Ishikawa (cell line): Measurements from ENCODE around the gene TBC1D16.

ENCODE experiments used
- CEBPB ChIP-seq: IDR thresholded peaks from 2 replicates; pipeline ENCODE4 v1.6.1; 2012
- CREB1 ChIP-seq: IDR thresholded peaks from 2 replicates; pipeline ENCODE4 v1.6.1; 2012; ENCODE audit warnings: low read depth
- EGR1 ChIP-seq: IDR thresholded peaks from 2 replicates; pipeline ENCODE4 v1.6.1; 2012
- EP300 ChIP-seq: IDR thresholded peaks from 2 replicates; pipeline ENCODE4 v1.6.1; 2012; ENCODE audit warnings: borderline replicate concordance
- FOXM1 ChIP-seq: IDR thresholded peaks from 2 replicates; pipeline ENCODE4 v1.6.1; 2012; ENCODE audit warnings: low read depth, borderline replicate concordance
- MAX ChIP-seq: IDR thresholded peaks from 2 replicates; pipeline ENCODE4 v1.6.1; 2012
- NFIC ChIP-seq: IDR thresholded peaks from 2 replicates; pipeline ENCODE4 v1.6.1; 2012
- RAD21 ChIP-seq: IDR thresholded peaks from 2 replicates; pipeline ENCODE4 v1.6.1; 2012; ENCODE audit warnings: low read depth
- TAF1 ChIP-seq: IDR thresholded peaks from 2 replicates; pipeline ENCODE4 v1.6.1; 2012; ENCODE audit warnings: low read depth, mild to moderate bottlenecking
- TCF12 ChIP-seq: IDR thresholded peaks from 2 replicates; pipeline ENCODE4 v1.6.1; 2012; ENCODE audit warnings: low read depth
- TEAD4 ChIP-seq: IDR thresholded peaks from 2 replicates; pipeline ENCODE4 v1.6.1; 2012
- YY1 ChIP-seq: IDR thresholded peaks from 2 replicates; pipeline ENCODE4 v1.6.1; 2012; ENCODE audit warnings: low read depth
- ZBTB7A ChIP-seq: IDR thresholded peaks from 2 replicates; pipeline ENCODE4 v1.6.1; 2012; ENCODE audit warnings: low read depth
- TF ChIP-seq, protein P1 (sequence below): IDR thresholded peaks from 2 replicates; pipeline ENCODE4 v1.6.1; 2012
- TF ChIP-seq, protein P2 (sequence below): IDR thresholded peaks from 2 replicates; pipeline ENCODE4 v1.6.1; 2012; ENCODE audit warnings: low read depth, mild to moderate bottlenecking

The TBC1D16 gene

GRCh38 chr17:79987935-79988184 lies 47.8 kb downstream of the TBC1D16 start:
- TF ChIP-seq MAX (no peak), CEBPB (no peak), TEAD4 (no peak), CREB1 (no peak), TAF1 (no peak), YY1 (no peak)
- TF ChIP-seq, protein P1, sequence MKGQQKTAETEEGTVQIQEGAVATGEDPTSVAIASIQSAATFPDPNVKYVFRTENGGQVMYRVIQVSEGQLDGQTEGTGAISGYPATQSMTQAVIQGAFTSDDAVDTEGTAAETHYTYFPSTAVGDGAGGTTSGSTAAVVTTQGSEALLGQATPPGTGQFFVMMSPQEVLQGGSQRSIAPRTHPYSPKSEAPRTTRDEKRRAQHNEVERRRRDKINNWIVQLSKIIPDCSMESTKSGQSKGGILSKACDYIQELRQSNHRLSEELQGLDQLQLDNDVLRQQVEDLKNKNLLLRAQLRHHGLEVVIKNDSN = no peak

- TF ChIP-seq, protein P1 = no peak
- TF ChIP-seq CREB1 = no peak
- TF ChIP-seq YY1 = no peak
Observed at GRCh38 chr17:79987187-79987934, 48.3 kb downstream of the TBC1D16 start.

DNA sequence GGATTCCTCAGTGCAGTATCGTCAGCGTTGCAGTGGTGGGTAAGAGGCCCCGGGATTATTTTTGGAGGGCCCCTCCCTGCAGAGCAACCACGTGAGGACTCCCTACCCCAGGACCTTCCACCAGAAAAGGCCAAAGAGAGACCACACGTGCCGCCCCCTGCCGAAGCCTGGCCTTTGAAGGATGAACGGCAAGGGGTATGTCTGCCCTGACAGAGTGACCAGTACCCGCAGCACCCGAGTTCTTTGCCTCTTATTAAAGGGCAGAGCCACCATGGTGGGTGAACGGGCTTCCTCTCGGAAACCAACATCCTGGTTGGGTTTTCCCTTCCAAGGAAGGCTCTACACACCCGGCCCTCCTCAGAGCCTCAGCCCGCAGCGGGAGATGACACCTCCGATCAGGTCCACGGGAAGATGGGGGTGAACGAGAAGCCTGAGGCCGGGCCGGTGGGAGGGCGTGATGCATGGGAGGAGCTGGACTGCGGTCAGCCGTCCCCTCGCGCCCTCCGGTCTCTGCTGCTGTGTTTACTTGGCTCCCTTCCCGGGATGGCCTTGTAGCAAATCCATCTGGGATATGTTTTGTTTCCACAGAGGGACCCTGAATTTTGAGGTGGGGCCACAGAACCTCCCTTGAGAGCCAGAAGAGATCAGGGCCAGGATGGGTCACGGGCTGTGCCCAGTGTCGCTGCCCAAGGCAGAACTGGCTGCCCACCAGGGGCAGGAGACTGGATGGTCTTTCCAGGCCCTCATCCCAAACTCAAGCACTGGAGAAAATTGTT lies 49.1 kb downstream of the TBC1D16 start:
- TF ChIP-seq FOXM1 (no peak), TCF12 (no peak), YY1 (no peak), ZBTB7A (no peak), TEAD4 (no peak), EP300 (no peak), CEBPB (no peak), CREB1 (no peak), NFIC (no peak), TAF1 (no peak), MAX (no peak), RAD21 (no peak), EGR1 (no peak)
- TF ChIP-seq, protein P2, sequence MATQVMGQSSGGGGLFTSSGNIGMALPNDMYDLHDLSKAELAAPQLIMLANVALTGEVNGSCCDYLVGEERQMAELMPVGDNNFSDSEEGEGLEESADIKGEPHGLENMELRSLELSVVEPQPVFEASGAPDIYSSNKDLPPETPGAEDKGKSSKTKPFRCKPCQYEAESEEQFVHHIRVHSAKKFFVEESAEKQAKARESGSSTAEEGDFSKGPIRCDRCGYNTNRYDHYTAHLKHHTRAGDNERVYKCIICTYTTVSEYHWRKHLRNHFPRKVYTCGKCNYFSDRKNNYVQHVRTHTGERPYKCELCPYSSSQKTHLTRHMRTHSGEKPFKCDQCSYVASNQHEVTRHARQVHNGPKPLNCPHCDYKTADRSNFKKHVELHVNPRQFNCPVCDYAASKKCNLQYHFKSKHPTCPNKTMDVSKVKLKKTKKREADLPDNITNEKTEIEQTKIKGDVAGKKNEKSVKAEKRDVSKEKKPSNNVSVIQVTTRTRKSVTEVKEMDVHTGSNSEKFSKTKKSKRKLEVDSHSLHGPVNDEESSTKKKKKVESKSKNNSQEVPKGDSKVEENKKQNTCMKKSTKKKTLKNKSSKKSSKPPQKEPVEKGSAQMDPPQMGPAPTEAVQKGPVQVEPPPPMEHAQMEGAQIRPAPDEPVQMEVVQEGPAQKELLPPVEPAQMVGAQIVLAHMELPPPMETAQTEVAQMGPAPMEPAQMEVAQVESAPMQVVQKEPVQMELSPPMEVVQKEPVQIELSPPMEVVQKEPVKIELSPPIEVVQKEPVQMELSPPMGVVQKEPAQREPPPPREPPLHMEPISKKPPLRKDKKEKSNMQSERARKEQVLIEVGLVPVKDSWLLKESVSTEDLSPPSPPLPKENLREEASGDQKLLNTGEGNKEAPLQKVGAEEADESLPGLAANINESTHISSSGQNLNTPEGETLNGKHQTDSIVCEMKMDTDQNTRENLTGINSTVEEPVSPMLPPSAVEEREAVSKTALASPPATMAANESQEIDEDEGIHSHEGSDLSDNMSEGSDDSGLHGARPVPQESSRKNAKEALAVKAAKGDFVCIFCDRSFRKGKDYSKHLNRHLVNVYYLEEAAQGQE = no peak
- TF ChIP-seq, protein P1 = no peak

- TF ChIP-seq, protein P2 = no peak
- TF ChIP-seq MAX = no peak
- TF ChIP-seq RAD21 = no peak
- TF ChIP-seq CREB1 = no peak
- TF ChIP-seq, protein P1 = no peak
Observed at GRCh38 chr17:79985943-79986391, 49.7 kb downstream of the TBC1D16 start.

- TF ChIP-seq TCF12 = no peak
- no peak for TF ChIP-seq EGR1
- TF ChIP-seq CREB1 = no peak
- no peak for TF ChIP-seq TEAD4
- no peak for TF ChIP-seq CEBPB
- TF ChIP-seq TAF1 = no peak
- no peak for TF ChIP-seq YY1
- TF ChIP-seq EP300 = no peak
- TF ChIP-seq RAD21 = no peak
- no peak for TF ChIP-seq FOXM1
- TF ChIP-seq NFIC = no peak
- TF ChIP-seq, protein P1 = no peak
- TF ChIP-seq, protein P2 = no peak
- no peak for TF ChIP-seq MAX
- no peak for TF ChIP-seq ZBTB7A
Observed at GRCh38 chr17:79985361-79985942, 50.2 kb downstream of the TBC1D16 start.
